PC-9 (cell line): Measurements from ENCODE around the gene SPSB4. TPM values are rescaled to one million over a fixed set of nuclear protein-coding genes. Genes with fewer than 3 reads are reported as not detected.

Source experiments
- BruUV-seq: library from RNA; stranded (reverse); fragments of 400-500 nt; replicated peaks from 2 replicates; lab custom pipeline; 2021; lab: Mats Ljungman, UMichigan
- CTCF ChIA-PET: fragments of 300-600 bp; sonication (Branson Sonifier 250); formaldehyde crosslinking; loops from one replicate; lab custom pipeline; 2022; ENCODE audit warnings: antibody characterized with exemption; lab: Charles Lee
- POLR2A ChIA-PET: fragments of 300-600 bp; sonication (Branson Sonifier 250); formaldehyde crosslinking; loops from one replicate; lab custom pipeline; 2022; ENCODE audit warnings: antibody characterized with exemption; ENCODE audit not compliant: unreplicated experiment; lab: Charles Lee
- DNase-seq, 2 experiments: peaks; one replicate each; pipeline versions ENCODE4 v3.0.0 to v3.0.0-alpha.2; 2015 to 2022; ENCODE audit warnings: mixed read lengths in 1 of 2
- H2AFZ ChIP-seq: fragments of 200-600 bp; sonication (generic); 2 replicates; pipeline ENCODE4 v1.8.1; 2017; ENCODE audit warnings: antibody characterized with exemption
- H3F3A ChIP-seq: fragments of 200-600 bp; sonication (generic); 2 replicates; pipeline ENCODE4 v1.8.1; 2017; ENCODE audit warnings: antibody characterized with exemption, mild to moderate bottlenecking, low read depth; ENCODE audit not compliant: insufficient read depth
- H3K27ac ChIP-seq: fragments of 200-600 bp; sonication (generic); 2 replicates; pipeline ENCODE4 v1.6.1; 2016; ENCODE audit warnings: mixed run types
- H3K27me3 ChIP-seq: fragments of 200-600 bp; sonication (generic); 2 replicates; pipeline ENCODE4 v1.6.1; 2016; ENCODE audit warnings: low read depth, mixed run types; ENCODE audit not compliant: insufficient read depth
- H3K36me3 ChIP-seq: fragments of 200-600 bp; sonication (generic); 2 replicates; pipeline ENCODE4 v1.6.1; 2016; ENCODE audit warnings: low read depth, mixed run types
- H3K4me1 ChIP-seq: fragments of 200-600 bp; sonication (generic); replicated peaks from 2 replicates; pipeline ENCODE4 v1.6.1; 2016; ENCODE audit warnings: mixed run types; ENCODE audit not compliant: insufficient read depth
- H3K4me2 ChIP-seq: fragments of 200-600 bp; sonication (generic); 2 replicates; pipeline ENCODE4 v1.6.1; 2017; ENCODE audit warnings: mixed run types
- H3K4me3 ChIP-seq: fragments of 200-600 bp; sonication (generic); 2 replicates; pipeline ENCODE4 v1.6.1; 2016; ENCODE audit warnings: mixed run types
- H3K79me2 ChIP-seq: fragments of 200-600 bp; sonication (generic); 2 replicates; pipeline ENCODE4 v1.6.1; 2017; ENCODE audit warnings: low read depth, mixed run types
- H3K9me2 ChIP-seq: fragments of 200-600 bp; sonication (generic); 2 replicates; pipeline ENCODE4 v1.8.1; 2017; ENCODE audit warnings: mild to moderate bottlenecking; ENCODE audit not compliant: insufficient read depth
- H3K9me3 ChIP-seq: fragments of 200-600 bp; sonication (generic); 2 replicates; pipeline ENCODE4 v1.8.1; 2016; ENCODE audit warnings: low read depth; ENCODE audit not compliant: insufficient read depth
- H4K20me1 ChIP-seq: fragments of 200-600 bp; sonication (generic); 2 replicates; pipeline ENCODE4 v1.8.1; 2017; ENCODE audit not compliant: insufficient read depth
- CTCF ChIP-seq: fragments of 200-600 bp; sonication (generic); conservative IDR thresholded peaks from 2 replicates; pipeline ENCODE4 v1.6.1; 2017; ENCODE audit warnings: mixed run types, antibody characterized with exemption, mild to moderate bottlenecking, moderate library complexity
- EZH2 ChIP-seq: fragments of 200-600 bp; sonication (generic); IDR thresholded peaks from 2 replicates; pipeline ENCODE4 v1.8.0; 2017; ENCODE audit warnings: antibody characterized with exemption, low read depth
- intact Hi-C: fragments of 100-400 bp; cut with micrococcal nuclease; formaldehyde crosslinking; loops from one replicate; pipeline ENCODE4 v1.10.0; 2022; ENCODE audit not compliant: unreplicated experiment
- total RNA-seq: library from RNA; stranded (reverse); gene quantifications from 2 replicates; pipeline ENCODE4 v1.2.3, GENCODE V29; 2021

SPSB4 gene
- total RNA-seq, 1 experiment from 2014 or later, result not detected

- intact Hi-C loops, result no loop called here
- no peak overlapping the region for H3K27ac ChIP-seq
- no peaks in the 10 kb centered on the region for H3K36me3 ChIP-seq
- BruUV-seq, result no TSS peak
- CTCF ChIA-PET, result no interaction called here
- no peaks in the 10 kb centered on the region for H3K9me3 ChIP-seq
- H3K4me1 ChIP-seq, result no peaks in the 10 kb centered on the region
- no peak overlapping the region for H2AFZ ChIP-seq
- peaks cover 50% of the 10 kb centered on the region for H3K27me3 ChIP-seq
- POLR2A ChIA-PET, result no interaction called here
- DNase-seq, result no peak
- TF ChIP-seq CTCF (no peak), EZH2 (no peak)
- no peaks in the 10 kb centered on the region for H3K79me2 ChIP-seq
- no peaks in the 10 kb centered on the region for H3F3A ChIP-seq
- H3K4me3 ChIP-seq, result no peak overlapping the region
- no peak overlapping the region for H3K4me2 ChIP-seq
- no peaks in the 10 kb centered on the region for H4K20me1 ChIP-seq
- H3K9me2 ChIP-seq, result no peaks in the 10 kb centered on the region
These were observed 71.4 kb downstream of the SPSB4 start for GRCh38 chr3:141122455-141123030.

- TF ChIP-seq EZH2 (no peak), CTCF (no peak)
- Histone ChIP-seq H3K27me3 (peaks cover 50% of the 10 kb centered on the region), H3F3A (no peaks in the 10 kb centered on the region), H3K4me3 (no peak overlapping the region), H3K4me1 (no peaks in the 10 kb centered on the region), H3K9me3 (no peaks in the 10 kb centered on the region), H3K27ac (no peak overlapping the region), H3K79me2 (no peaks in the 10 kb centered on the region), H4K20me1 (no peaks in the 10 kb centered on the region), H2AFZ (no peak overlapping the region), H3K36me3 (no peaks in the 10 kb centered on the region), H3K9me2 (no peaks in the 10 kb centered on the region), H3K4me2 (no peak overlapping the region)
- ChIA-PET CTCF (no interaction called here), POLR2A (interaction anchor here (0.6 kb wide), 1 partner anchor 39 kb away, joined by 10 read pairs; no protein-coding TSS in a partner anchor)
- DNase-seq, result no peak
- BruUV-seq, result no TSS peak
- intact Hi-C loops, result no loop called here
These were observed 72.7 kb downstream of the SPSB4 start for GRCh38 chr3:141123677-141124410.

GRCh38 chr3:141124715-141125114 lies 73.6 kb downstream of the SPSB4 start:
- DNase-seq, result no peak
- no peaks in the 10 kb centered on the region for H3K36me3 ChIP-seq
- ChIA-PET POLR2A (no interaction called here), CTCF (no interaction called here)
- intact Hi-C loops, result no loop called here
- peaks cover 56% of the 10 kb centered on the region for H3K27me3 ChIP-seq
- no peak overlapping the region for H3K4me2 ChIP-seq
- no TSS peak for BruUV-seq
- no peaks in the 10 kb centered on the region for H3K4me1 ChIP-seq
- H3K79me2 ChIP-seq, result no peaks in the 10 kb centered on the region
- H3F3A ChIP-seq, result no peaks in the 10 kb centered on the region
- no peak overlapping the region for H3K27ac ChIP-seq
- TF ChIP-seq CTCF (no peak), EZH2 (no peak)
- no peaks in the 10 kb centered on the region for H4K20me1 ChIP-seq
- H2AFZ ChIP-seq, result no peak overlapping the region
- H3K9me2 ChIP-seq, result no peaks in the 10 kb centered on the region
- no peaks in the 10 kb centered on the region for H3K9me3 ChIP-seq
- no peak overlapping the region for H3K4me3 ChIP-seq
